Mesothelial cell of epicardium (in vitro differentiated cells): Measurements from ENCODE around the gene SMR3B. TPM values are rescaled to one million over a fixed set of nuclear protein-coding genes. Genes with fewer than 3 reads are reported as not detected.

ENCODE experiments used
- DNase-seq, 2 experiments: peaks; one replicate each; pipeline ENCODE4 v3.0.0; 2021; ENCODE audit warnings: low spot score in 2 of 2; ENCODE audit not compliant: unreplicated experiment in 2 of 2
- H3K27ac Mint-ChIP-seq: 2 replicates; pipeline ENCODE4 v1.8.0; 2021; ENCODE audit warnings: mixed read lengths
- H3K27me3 Mint-ChIP-seq: 2 replicates; pipeline ENCODE4 v1.8.0; 2021; ENCODE audit warnings: low read depth, mixed read lengths
- H3K36me3 Mint-ChIP-seq: 2 replicates; pipeline ENCODE4 v1.8.0; 2021; ENCODE audit warnings: mixed read lengths
- H3K4me1 Mint-ChIP-seq: 2 replicates; pipeline ENCODE4 v1.8.0; 2021; ENCODE audit warnings: mixed read lengths
- H3K4me3 Mint-ChIP-seq: 2 replicates; pipeline ENCODE4 v1.8.0; 2021; ENCODE audit warnings: mild to moderate bottlenecking, moderate library complexity, mixed read lengths
- H3K9me3 Mint-ChIP-seq: 2 replicates; pipeline ENCODE4 v1.8.0; 2021; ENCODE audit warnings: mixed read lengths
- CTCF ChIP-seq: fragments of 200-600 bp; sonication (generic); IDR thresholded peaks from one replicate; pipeline ENCODE4 v1.5.0; 2021; ENCODE audit warnings: antibody characterized with exemption; ENCODE audit not compliant: unreplicated experiment
- total RNA-seq: library from RNA; stranded (reverse); gene quantifications from 3 replicates; pipeline ENCODE4 v1.2.1, GENCODE V29; 2021

SMR3B gene
- total RNA-seq, 1 donor from 2014 or later: not detected

- no peak for DNase-seq
- H3K27ac Mint-ChIP-seq: no peak overlapping the region
- H3K36me3 Mint-ChIP-seq: no peaks in the 10 kb centered on the region
- no peaks in the 10 kb centered on the region for H3K27me3 Mint-ChIP-seq
- no peak for TF ChIP-seq CTCF
- H3K9me3 Mint-ChIP-seq: peaks cover 14% of the 10 kb centered on the region
- no peak overlapping the region for H3K4me3 Mint-ChIP-seq
- H3K4me1 Mint-ChIP-seq: no peaks in the 10 kb centered on the region
Observed at GRCh38 chr4:70372760-70373159, 10.2 kb upstream of the SMR3B start.

- Mint-ChIP-seq H3K27ac (no peak overlapping the region), H3K4me1 (peaks cover 3% of the 10 kb centered on the region), H3K27me3 (no peaks in the 10 kb centered on the region), H3K36me3 (no peaks in the 10 kb centered on the region), H3K9me3 (no peaks in the 10 kb centered on the region), H3K4me3 (no peak overlapping the region)
- DNase-seq: no peak
- TF ChIP-seq CTCF: no peak
Observed at GRCh38 chr4:70380578-70380977, 2.4 kb upstream of the SMR3B start.

- Mint-ChIP-seq H3K4me1 (peaks cover 4% of the 10 kb centered on the region), H3K36me3 (no peaks in the 10 kb centered on the region), H3K27ac (no peak overlapping the region), H3K27me3 (peaks cover 10% of the 10 kb centered on the region), H3K9me3 (no peaks in the 10 kb centered on the region), H3K4me3 (no peak overlapping the region)
- DNase-seq: no peak
- no peak for TF ChIP-seq CTCF
Observed at GRCh38 chr4:70392057-70392776, 9.3 kb downstream of the SMR3B start.

GRCh38 chr4:70397580-70397979 is 14.6 kb downstream of the SMR3B start, which contains the start of gene OPRPN:
Gene OPRPN (plus strand): TSS chr4:70397940. CDS start chr4:70399286, 1,346 bp downstream.
- Mint-ChIP-seq H3K4me1 (no peaks in the 10 kb centered on the region), H3K9me3 (no peaks in the 10 kb centered on the region), H3K27ac (no peak within 1 kb of the TSS), H3K4me3 (no peak within 1 kb of the TSS), H3K27me3 (peaks cover 2% of the 10 kb centered on the region), H3K36me3 (no peaks in the 10 kb centered on the region)
- no peak for DNase-seq
- TF ChIP-seq CTCF: no peak

- TF ChIP-seq CTCF: no peak
- no peaks in the 10 kb centered on the region for H3K9me3 Mint-ChIP-seq
Observed at GRCh38 chr4:70399319-70399718, 16.4 kb downstream of the SMR3B start.

GRCh38 chr4:70402762-70403161 is 19.8 kb downstream of the SMR3B start:
- Mint-ChIP-seq H3K4me3 (no peak overlapping the region), H3K36me3 (no peaks in the 10 kb centered on the region), H3K27ac (no peak overlapping the region), H3K9me3 (no peaks in the 10 kb centered on the region), H3K27me3 (peaks cover 6% of the 10 kb centered on the region), H3K4me1 (no peaks in the 10 kb centered on the region)
- TF ChIP-seq CTCF: no peak
- no peak for DNase-seq

More at GRCh38 chr4:70399319-70399718, 16.4 kb downstream of the SMR3B start:
- H3K27ac Mint-ChIP-seq: no peak overlapping the region
- no peak for DNase-seq
- H3K27me3 Mint-ChIP-seq: peaks cover 5% of the 10 kb centered on the region
- H3K36me3 Mint-ChIP-seq: no peaks in the 10 kb centered on the region
- no peak overlapping the region for H3K4me3 Mint-ChIP-seq
- H3K4me1 Mint-ChIP-seq: no peaks in the 10 kb centered on the region
